NCI-H510A treated with DMSO at 0.1 percent for 48 hours (cell line): ENCODE results near the gene RIPPLY3.

ENCODE experiments used
- DNase-seq: peaks from one replicate; lab custom pipeline; 2025; lab: John Stamatoyannopoulos, UW

RIPPLY3 gene

DNA sequence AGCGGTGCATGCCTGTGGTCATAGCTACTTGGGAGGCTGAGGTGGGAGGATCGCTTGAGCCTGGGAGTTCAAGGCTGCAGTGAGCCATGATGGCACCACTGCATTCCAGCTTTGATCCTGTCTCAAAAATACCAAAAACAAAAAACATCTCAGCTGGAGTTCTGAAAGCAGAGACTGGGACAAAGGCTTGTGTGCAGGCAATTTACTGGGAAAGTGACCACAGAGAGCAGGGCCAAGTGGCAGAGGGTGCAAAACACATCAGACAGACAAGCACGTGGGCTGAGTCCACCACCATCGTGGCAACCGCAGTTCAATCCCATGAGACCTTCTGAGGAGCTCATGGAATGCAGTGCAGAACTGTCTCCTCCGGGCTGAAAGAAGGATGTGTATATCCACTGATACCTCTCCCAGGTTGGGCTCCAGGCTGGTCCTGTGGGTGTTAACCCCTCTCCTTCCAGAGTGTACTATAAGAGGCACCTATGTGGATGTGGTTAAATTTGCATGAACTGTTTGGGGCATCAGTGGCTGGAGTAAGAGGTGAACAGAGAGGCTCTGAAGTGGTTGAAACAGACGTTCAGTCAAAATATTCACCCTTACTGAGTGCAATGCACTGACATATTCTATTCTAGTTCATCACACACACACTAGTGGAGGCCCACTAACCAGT, 55.6 kb downstream of the RIPPLY3 start:
- DNase-seq, result no peak

DNA sequence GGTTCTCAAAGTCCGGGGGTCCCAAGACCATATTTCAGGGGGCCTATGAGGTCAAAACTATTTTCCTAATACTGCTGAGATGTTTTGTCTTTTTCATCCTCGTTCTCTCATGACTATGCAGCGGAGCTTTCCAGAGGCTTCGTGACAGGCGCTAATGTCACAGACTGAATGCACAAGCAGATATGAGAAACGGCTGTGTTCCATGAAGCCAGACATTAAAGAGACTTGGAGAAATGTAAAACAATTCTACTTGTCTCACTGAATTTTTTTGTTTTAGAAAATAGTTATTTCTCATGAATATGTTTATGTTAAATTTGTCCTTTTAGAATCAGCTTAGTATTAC, 56.1 kb downstream of the RIPPLY3 start:
- no peak for DNase-seq

DNA sequence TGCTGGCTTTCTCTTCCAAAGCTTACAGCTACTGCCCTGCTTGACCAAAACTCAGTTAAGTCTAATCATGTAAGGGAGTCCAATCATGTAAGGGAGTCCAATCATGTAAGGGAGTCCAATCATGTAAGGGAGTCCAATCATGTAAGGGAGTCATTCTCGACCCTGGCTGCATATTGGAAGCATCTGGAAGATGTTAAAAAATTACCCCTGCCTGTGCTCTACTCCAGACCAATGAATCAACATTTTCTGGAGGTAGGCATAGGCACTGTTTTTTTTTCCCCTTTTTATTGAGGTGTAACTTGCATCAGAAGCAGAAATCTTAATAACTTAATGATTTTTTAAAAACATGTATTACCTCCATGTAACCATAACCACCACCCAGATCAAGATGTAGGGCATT, 56.9 kb downstream of the RIPPLY3 start:
- no peak for DNase-seq

DNA sequence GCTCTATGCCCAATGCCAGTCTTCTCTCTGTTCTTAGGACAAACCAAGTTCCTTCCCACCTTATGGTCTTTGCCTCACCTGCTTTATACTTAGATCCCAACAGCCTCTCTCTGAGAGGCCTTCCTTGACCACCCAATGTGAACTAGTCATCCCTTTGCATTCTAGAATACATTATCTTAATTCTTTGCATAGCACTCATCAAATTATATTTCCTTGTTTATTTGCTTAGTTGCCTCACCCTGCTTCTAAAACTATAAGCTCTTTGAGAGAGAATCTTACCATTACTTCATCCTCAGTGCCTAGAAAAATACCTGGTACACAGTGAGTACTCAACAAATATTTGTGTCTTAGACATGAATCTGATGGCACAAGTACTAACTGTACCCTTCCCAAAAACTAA, 58.3 kb downstream of the RIPPLY3 start:
- DNase-seq, result no peak

DNA sequence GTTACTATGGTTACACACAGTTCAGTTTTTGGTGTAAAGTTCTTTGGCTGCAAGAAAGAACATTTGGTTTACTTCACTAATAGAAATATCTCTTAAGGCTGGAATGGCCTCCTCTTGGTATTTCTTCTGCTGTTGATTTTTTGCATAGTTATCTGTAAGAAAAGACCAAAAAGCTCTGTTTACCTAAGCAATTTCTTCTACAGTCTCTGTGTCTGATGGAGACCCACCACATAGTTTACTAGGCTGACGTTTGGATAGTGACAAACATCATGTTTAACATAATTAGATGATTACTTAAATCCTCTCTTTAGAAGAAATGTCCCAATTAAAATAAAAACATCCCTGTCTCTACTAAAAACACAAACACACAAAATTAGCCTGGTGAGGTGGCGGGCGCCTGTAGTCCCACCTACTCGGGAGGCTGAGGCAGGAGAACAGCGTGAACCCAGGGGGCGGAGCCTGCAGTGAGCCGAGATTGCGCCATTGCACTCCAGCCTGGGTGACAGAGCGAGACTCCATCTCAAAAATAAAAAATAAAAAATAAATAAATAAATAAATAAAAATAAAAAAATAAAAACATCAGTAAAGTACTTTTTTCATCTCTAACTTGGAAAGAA, 59.2 kb downstream of the RIPPLY3 start:
- DNase-seq, result no peak
